ENCODE data around the gene OR10J1.
"Not testable (repeated sequence)": the region's sequence is repeated elsewhere in the genome, so short reads cannot be mapped to it uniquely, and the experiment has no call there.

Gene OR10J1

GRCh38 chr1:159439422-159439821, at the start of gene OR10J1:
OR10J1 (plus strand) TSS chr1:159439722; CDS start chr1:159439792, 70 bp downstream.
- in situ Hi-C loops (cut with MboI; ENCODE audit: low sequenced_read_pairs) = no loop called here

GRCh38 chr1:159406821-159407220, 32.7 kb upstream of the OR10J1 start:
- in situ Hi-C loops (cut with MboI; ENCODE audit: low sequenced_read_pairs) = no loop called here

GRCh38 chr1:159408862-159409400, 30.6 kb upstream of the OR10J1 start:
- in situ Hi-C loops (cut with MboI; ENCODE audit: low sequenced_read_pairs) = no loop called here

GRCh38 chr1:159421821-159422220, 17.7 kb upstream of the OR10J1 start:
- in situ Hi-C loops (cut with MboI; ENCODE audit: low sequenced_read_pairs) = no loop called here

- in situ Hi-C loops (cut with MboI; ENCODE audit: low sequenced_read_pairs) = no loop called here
Measured at GRCh38 chr1:159428536-159428935, 11.0 kb upstream of the OR10J1 start.

- in situ Hi-C loops (cut with MboI; ENCODE audit: low sequenced_read_pairs) = no loop called here
Measured at GRCh38 chr1:159429074-159429861, 10.3 kb upstream of the OR10J1 start.

- in situ Hi-C loops (cut with MboI; ENCODE audit: low sequenced_read_pairs) = no loop called here
Measured at GRCh38 chr1:159430985-159431384, 8.5 kb upstream of the OR10J1 start.

- in situ Hi-C loops (cut with MboI; ENCODE audit: low sequenced_read_pairs) = no loop called here
Measured at GRCh38 chr1:159431904-159432303, 7.6 kb upstream of the OR10J1 start, which contains the start of gene OR10J4. OR10J4 (plus strand) TSS chr1:159432204.

- in situ Hi-C loops (cut with MboI; ENCODE audit: low sequenced_read_pairs) = no loop called here
Measured at GRCh38 chr1:159436469-159436868, 3.1 kb upstream of the OR10J1 start.

- in situ Hi-C loops (cut with MboI; ENCODE audit: low sequenced_read_pairs) = no loop called here
Measured at GRCh38 chr1:159441360-159441759, 1.8 kb downstream of the OR10J1 start.

GRCh38 chr1:159442428-159442827, 2.9 kb downstream of the OR10J1 start:
- in situ Hi-C loops (cut with MboI; ENCODE audit: low sequenced_read_pairs) = no loop called here

GRCh38 chr1:159443066-159443750, 3.7 kb downstream of the OR10J1 start:
- in situ Hi-C loops (cut with MboI; ENCODE audit: low sequenced_read_pairs) = no loop called here

GRCh38 chr1:159444511-159444910, 5.0 kb downstream of the OR10J1 start:
- in situ Hi-C loops (cut with MboI; ENCODE audit: low sequenced_read_pairs) = no loop called here

GRCh38 chr1:159448181-159448580, 8.7 kb downstream of the OR10J1 start:
- in situ Hi-C loops (cut with MboI; ENCODE audit: low sequenced_read_pairs) = no loop called here

- in situ Hi-C loops (cut with MboI; ENCODE audit: low sequenced_read_pairs) = not testable (repeated sequence)
Measured at GRCh38 chr1:159449605-159450004, 10.1 kb downstream of the OR10J1 start.

- in situ Hi-C loops (cut with MboI; ENCODE audit: low sequenced_read_pairs) = no loop called here
Measured at GRCh38 chr1:159459551-159459950, 20.0 kb downstream of the OR10J1 start.

GRCh38 chr1:159465191-159465603, 25.7 kb downstream of the OR10J1 start:
- in situ Hi-C loops (cut with MboI; ENCODE audit: low sequenced_read_pairs) = no loop called here

GRCh38 chr1:159468321-159468720, 28.8 kb downstream of the OR10J1 start:
- in situ Hi-C loops (cut with MboI; ENCODE audit: low sequenced_read_pairs) = no loop called here

GRCh38 chr1:159469921-159470533, 30.5 kb downstream of the OR10J1 start:
- in situ Hi-C loops (cut with MboI; ENCODE audit: low sequenced_read_pairs) = no loop called here

- in situ Hi-C loops (cut with MboI; ENCODE audit: low sequenced_read_pairs) = no loop called here
Measured at GRCh38 chr1:159473335-159473734, 33.8 kb downstream of the OR10J1 start.

GRCh38 chr1:159474926-159475325, 35.4 kb downstream of the OR10J1 start:
- in situ Hi-C loops (cut with MboI; ENCODE audit: low sequenced_read_pairs) = no loop called here

All from HL-60/S4 (cell line).